ENCODE measurements around the gene CACNB1. TPM values are rescaled to one million over a fixed set of nuclear protein-coding genes. Genes with fewer than 3 reads are reported as not detected.

CACNB1 gene
- total and polyA plus RNA-seq, 2 of the 13 experiments (the other 11 are each of a cell fraction or from before 2014, with no cell fraction given), result 0.75 to 1.5 TPM

- Histone ChIP-seq H4K20me1 (ENCODE audit: insufficient read depth, low read length) (no peaks in the 10 kb centered on the region), H3K27me3 (ENCODE audit: control insufficient read depth in 1 of 2, insufficient read depth in 2 of 2, low read length in 2 of 2) (peaks cover 16 to 81% of the 10 kb centered on the region in 2 experiments), H3K9ac (ENCODE audit: insufficient read depth, low read depth, low read length) (no peak overlapping the region), H2AFZ (ENCODE audit: low read length) (no peak overlapping the region), H3K9me3 (ENCODE audit: low read length) (no peaks in the 10 kb centered on the region), H3K36me3 (replicated peaks in 1 of 2; ENCODE audit: control insufficient read depth in 1 of 2, insufficient read depth in 2 of 2, low read length in 2 of 2) (no peaks in the 10 kb centered on the region), H3K4me2 (ENCODE audit: low read depth, low read length) (no peak overlapping the region), H3K4me3 (replicated peaks in 1 of 3; ENCODE audit: insufficient read depth in 1 of 3, low read depth in 2 of 3, low read length in 3 of 3) (no peak overlapping the region), H3K79me2 (ENCODE audit: insufficient read depth, low read length) (no peaks in the 10 kb centered on the region), H3K27ac (ENCODE audit: extremely low read length, insufficient read depth, low read length) (no peak overlapping the region), H3K4me1 (ENCODE audit: insufficient read depth, low read length) (no peaks in the 10 kb centered on the region)
- 17% methylated on average over 8 of the region's 8 CpGs for WGBS (ENCODE audit: low lambda C conversion rate)
- ATAC-seq (no peak), FAIRE-seq (no peak), DNase-seq (ENCODE audit: low spot score) (no peak)
- no TSS peak for BruUV-seq (replicated peaks)
- intact Hi-C loops (cut with micrococcal nuclease; ENCODE audit: unreplicated experiment) (no loop called here), in situ Hi-C loops (cut with HindIII; ENCODE audit: extremely low pct_ligation_motif_present, low pct_unique_long_range_greater_than_20kb) (no loop called here)
- ChIA-PET CTCF (ENCODE audit: low intra/inter-chr PET ratio, low total read pairs) (no interaction called here), POLR2A (no interaction called here)
- no peak for TF ChIP-seq PHF20 (CRISPR knock-in tag; IDR thresholded peaks at IDR 0.05)
- no peak for TF ChIP-seq CREB3 (CRISPR knock-in tag; IDR thresholded peaks at IDR 0.05)
- no peak for TF ChIP-seq MBNL3 (CRISPR knock-in tag; conservative IDR thresholded peaks at IDR 0.05)
- no peak for TF ChIP-seq LCORL (IDR thresholded peaks at IDR 0.05)
- no peak for TF ChIP-seq LCORL (CRISPR knock-in tag; IDR thresholded peaks at IDR 0.05)
- no peak for TF ChIP-seq KLF16 (CRISPR knock-in tag; IDR thresholded peaks at IDR 0.05)
- no peak for TF ChIP-seq KLF9 (CRISPR knock-in tag; IDR thresholded peaks at IDR 0.05; ENCODE audit: low read depth)
- no peak for TF ChIP-seq GATAD2A (CRISPR knock-in tag; IDR thresholded peaks at IDR 0.05)
- TF ChIP-seq MATR3 (CRISPR knock-in tag; IDR thresholded peaks at IDR 0.05), result no peak
- TF ChIP-seq ZNF331 (CRISPR knock-in tag; IDR thresholded peaks at IDR 0.05), result no peak
- no peak for TF ChIP-seq ZFP36L1 (CRISPR knock-in tag; IDR thresholded peaks at IDR 0.05)
- TF ChIP-seq ZNF547 (CRISPR knock-in tag; IDR thresholded peaks at IDR 0.05), result no peak
- TF ChIP-seq RCOR2 (CRISPR knock-in tag; IDR thresholded peaks at IDR 0.05), result no peak
- TF ChIP-seq SP2 (CRISPR knock-in tag; IDR thresholded peaks at IDR 0.05), result no peak
These were observed 21.4 kb upstream of the CACNB1 start for GRCh38 chr17:39218906-39219305.
